Measurements from ENCODE around the gene NT5C1B.

DNA sequence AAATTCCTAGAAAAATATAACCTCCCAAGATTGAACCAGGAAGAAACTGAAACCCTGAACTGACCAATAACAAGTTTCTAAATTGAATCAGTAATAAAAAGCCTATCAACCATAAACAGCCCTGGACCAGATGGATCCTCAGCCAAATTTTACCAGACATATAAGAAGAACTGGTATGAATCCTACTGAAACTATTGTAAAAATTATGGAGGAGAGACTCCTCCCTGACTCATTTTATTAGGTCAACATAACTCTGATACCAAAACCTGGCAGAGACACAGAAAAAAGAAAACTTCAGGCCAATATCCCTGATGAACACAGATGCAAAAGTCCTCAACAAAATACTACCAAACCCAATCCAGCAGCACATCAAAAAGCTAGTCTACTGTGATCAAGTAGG is 11.3 kb downstream of the NT5C1B start:
- TF ChIP-seq CTCF (IDR thresholded peaks at IDR 0.05), result no peak
- TF ChIP-seq POLR2A (IDR thresholded peaks at IDR 0.05), result no peak
- TF ChIP-seq POLR2AphosphoS5 (IDR thresholded peaks at IDR 0.05), result no peak
